HL-60 (cell line): ENCODE results near the gene MTG2.

ENCODE experiments used
- CTCF ChIP-seq: IDR thresholded peaks from one replicate; pipeline ENCODE4 v1.5.1; 2011; ENCODE audit warnings: low read length, control low read depth, inconsistent platforms; ENCODE audit not compliant: insufficient read depth
- GABPA ChIP-seq: IDR thresholded peaks from 2 replicates; pipeline ENCODE4 v1.6.1; 2012; ENCODE audit warnings: low read depth
- POLR2AphosphoS5 ChIP-seq: IDR thresholded peaks from 2 replicates; pipeline ENCODE4 v1.6.1; 2012; ENCODE audit warnings: low read depth
- REST ChIP-seq: IDR thresholded peaks from 2 replicates; pipeline ENCODE4 v1.6.1; 2012; ENCODE audit warnings: low read depth; ENCODE audit not compliant: insufficient replicate concordance
- SPI1 ChIP-seq: IDR thresholded peaks from 2 replicates; pipeline ENCODE4 v1.6.1; 2012; ENCODE audit warnings: low read depth, mild to moderate bottlenecking, borderline replicate concordance

- TF ChIP-seq GABPA, result no peak
- no peak for TF ChIP-seq CTCF
- TF ChIP-seq POLR2AphosphoS5, result no peak
- TF ChIP-seq REST, result no peak
- no peak for TF ChIP-seq SPI1
Measured at GRCh38 chr20:62211769-62212288, 29.0 kb downstream of the MTG2 start.
